GM18508 (cell line): ENCODE measurements around the gene ZCCHC14.
"Not testable (repeated sequence)": the region's sequence is repeated elsewhere in the genome, so short reads cannot be mapped to it uniquely, and the experiment has no call there.

Source experiments
- ATAC-seq: cut with Tn5 transposase; IDR thresholded peaks from one replicate; pipeline ENCODE4 v1.9.1; 2021; ENCODE audit warnings: moderate number of reproducible peaks; ENCODE audit not compliant: insufficient read depth, unreplicated experiment

ZCCHC14 gene

GRCh38 chr16:87498324-87499188 is 5.7 kb upstream of the ZCCHC14 start:
- no peak for ATAC-seq

- not testable (repeated sequence) for ATAC-seq
Measured at GRCh38 chr16:87497767-87498290, 5.0 kb upstream of the ZCCHC14 start.

GRCh38 chr16:87497023-87497766 is 4.4 kb upstream of the ZCCHC14 start:
- not testable (repeated sequence) for ATAC-seq

- no peak for ATAC-seq
Measured at GRCh38 chr16:87496447-87496801, 3.6 kb upstream of the ZCCHC14 start.

DNA sequence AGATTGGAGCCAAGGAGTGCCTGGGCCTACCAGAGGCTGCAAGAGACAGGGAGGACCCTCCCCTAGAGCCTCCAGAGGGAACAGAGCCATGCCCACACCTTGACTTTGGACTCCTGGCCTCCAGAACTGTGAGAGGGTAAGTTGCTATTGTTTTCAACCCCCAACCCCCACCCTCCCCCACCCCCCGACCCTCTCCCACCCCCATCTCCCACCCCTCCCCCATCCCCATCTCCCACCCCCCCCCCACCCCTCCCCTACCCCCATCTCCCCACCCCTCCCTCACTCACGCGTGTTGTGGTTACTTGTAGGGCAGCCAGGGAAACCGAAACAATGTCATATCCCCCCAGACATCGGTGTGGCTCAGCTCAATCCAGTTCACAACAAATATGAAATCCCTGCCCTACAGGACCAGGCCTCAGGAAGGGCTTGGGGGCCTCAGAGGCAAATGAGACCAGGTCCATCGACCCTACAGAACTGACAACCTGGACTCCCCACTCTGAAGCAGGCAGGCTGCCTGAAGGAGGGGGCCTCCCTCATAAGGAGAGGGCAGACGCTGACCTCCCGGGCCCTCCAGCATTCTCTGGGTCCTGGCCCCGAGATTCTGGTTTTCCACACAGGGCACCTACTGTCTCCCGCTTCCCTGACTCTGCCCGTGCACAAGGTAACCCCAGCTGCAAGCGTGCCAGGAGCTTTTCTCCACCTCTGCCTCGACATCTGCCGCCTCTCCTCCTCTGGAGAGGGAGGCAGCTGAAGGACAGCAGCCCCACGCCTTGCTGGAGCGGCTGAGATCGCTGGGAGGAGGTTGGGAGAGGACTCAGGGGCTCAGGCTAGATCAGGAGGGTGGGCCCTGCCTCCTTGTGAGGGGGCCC is 3.0 kb upstream of the ZCCHC14 start:
- no peak for ATAC-seq

DNA sequence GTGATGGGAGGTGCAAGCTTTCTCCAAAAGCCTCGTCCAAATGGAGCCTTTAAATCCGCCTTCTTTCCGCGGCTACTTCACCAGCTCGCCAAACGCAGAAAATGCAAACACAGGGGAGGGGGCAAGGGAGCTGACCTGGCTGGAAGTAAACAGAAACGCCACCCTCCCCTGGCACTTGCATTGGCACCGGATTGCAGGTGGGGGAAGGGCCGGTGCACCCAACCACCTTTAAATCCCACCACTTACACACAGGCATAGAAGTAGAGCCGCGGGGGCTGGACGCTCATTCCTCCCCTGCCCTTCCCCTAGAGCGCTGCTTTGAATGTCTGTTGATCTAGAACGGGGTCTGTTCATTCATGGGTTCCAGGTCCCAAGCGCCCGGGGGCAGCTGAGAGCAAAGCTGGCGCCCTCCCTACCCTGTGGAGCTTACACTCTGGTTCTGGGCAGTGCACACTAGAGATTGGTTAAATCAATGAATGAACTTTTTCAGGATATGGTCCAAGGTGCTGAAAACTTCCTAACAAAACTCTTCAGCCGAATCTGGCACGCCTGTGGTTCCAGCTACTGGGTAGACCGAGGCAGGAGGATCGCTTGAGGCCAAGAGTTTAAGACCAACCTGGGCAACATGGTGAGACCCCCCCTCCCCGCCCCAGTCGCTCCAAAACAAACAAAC is 920 bp upstream of the ZCCHC14 start:
- no peak for ATAC-seq

DNA sequence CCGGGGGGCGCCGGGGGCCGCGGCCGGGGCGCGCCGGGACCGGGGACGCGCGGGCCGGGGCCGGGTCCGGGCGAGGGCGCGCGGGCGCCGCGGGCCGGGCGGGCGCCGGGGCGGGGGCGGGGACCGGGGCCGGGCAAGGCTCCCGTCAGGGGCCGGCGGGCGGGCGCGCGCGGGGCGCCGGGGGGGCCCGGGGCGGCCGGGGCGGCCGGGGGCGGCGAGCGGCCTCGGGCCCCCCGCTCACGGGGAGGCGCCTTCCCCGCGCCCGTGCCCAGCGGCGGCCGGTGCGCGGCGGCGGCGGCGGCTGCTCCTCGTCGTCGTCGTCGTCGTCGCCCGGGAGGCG is 563 bp downstream of the ZCCHC14 start:
- ATAC-seq = no peak

DNA sequence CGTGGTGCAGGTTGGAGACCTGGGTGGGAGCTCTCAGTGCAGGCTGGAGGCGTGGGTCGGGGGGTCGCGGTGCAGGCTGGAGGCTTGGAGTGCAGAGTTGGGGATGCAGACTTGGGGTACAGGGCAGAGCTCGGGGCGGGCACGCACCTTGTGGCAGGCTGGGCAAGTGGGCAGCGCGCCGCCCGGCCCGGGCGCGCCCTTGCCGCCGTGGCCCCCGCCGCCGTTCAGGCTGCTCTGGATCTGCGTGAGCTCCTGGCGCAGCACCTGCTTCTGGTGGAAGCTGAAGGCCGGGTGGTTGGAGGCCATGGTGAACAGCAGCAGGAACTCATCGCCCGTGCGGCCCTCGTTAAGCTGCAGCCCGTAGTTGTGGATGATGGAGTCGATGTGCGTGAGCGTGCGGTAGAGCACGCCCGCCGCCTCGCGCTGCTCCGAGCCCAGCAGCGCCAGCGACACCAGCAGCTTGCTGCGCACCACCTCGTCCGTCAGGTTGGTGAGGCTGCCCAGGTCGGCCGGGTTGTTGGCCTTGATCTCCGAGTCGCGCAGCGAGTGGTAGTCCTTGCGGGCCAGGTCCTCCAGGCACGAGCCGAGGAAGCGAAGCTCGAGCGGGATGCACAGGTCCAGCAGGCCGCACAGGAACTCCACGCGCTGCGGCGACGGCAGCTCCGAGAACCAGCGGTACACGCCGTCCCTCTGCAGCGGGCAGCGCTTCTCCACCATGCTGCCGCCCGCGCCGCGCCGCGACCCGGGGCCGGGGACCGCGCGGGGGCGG is 1.1 kb downstream of the ZCCHC14 start:
- ATAC-seq = no peak

DNA sequence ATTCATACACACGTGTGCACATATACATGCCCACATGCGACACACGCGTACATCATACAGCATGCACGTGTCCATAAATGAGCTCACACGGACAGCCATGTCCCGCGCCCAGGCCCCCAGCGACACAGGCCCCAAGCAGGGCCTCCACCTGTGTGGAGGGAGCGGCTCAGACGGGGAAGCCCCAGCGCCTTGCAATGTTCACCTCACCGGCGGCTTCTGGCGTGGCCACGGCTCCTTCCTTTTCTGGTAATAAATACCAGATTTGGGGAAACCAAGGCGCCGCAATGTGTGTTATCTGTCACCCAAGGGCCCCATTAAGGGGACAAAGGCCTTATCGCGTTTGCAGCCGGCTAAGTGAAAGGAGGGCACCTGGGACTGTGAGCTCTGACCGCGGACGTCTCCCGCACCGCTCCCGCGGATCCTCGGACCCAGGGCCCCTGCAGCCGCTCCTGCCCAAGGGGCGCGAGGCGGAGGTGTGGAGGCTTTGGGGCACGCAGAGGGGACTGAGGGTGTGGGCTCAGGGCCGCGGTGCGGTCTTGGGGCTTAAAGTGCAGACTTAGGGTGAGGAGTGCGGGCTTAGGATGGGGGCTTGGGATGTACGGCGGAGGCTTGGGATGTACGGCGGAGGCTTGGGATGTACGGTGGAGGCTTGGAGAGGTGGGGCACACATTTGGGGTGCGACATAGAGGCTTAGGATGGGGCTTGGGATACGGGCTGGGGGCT is 1.9 kb downstream of the ZCCHC14 start:
- not testable (repeated sequence) for ATAC-seq

DNA sequence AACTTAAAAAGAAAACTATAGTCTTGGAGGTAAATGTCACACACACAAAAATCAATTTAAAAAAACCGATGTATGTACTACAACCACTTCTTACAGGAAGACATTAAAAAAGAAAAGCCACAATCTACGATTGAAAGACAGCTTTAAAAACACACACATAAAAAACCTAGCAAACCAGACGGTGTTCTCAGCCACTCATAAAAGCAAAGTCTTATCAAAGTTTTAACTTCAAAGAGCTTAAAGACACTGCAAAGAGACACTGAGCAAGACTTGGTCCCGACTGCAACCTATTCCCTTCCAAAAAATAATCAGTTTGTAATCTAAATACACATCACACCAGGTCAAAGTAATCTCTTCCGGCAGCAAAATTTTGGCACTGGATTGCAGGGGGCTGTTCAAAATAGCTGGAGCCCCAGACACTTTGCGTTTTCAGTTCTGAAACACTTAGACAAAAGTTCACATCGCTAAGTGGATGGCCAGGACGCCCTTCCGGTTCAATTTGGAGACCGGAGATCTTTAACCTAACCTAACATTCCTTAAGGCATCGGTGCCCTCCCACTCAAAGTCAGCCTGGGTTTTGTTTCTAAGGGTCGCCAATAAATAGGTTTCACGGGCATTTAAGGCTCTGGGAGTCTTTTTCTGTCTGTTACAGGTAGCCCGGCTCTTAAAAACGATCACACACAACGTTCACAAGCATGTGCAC is 2.6 kb downstream of the ZCCHC14 start:
- ATAC-seq = no peak

DNA sequence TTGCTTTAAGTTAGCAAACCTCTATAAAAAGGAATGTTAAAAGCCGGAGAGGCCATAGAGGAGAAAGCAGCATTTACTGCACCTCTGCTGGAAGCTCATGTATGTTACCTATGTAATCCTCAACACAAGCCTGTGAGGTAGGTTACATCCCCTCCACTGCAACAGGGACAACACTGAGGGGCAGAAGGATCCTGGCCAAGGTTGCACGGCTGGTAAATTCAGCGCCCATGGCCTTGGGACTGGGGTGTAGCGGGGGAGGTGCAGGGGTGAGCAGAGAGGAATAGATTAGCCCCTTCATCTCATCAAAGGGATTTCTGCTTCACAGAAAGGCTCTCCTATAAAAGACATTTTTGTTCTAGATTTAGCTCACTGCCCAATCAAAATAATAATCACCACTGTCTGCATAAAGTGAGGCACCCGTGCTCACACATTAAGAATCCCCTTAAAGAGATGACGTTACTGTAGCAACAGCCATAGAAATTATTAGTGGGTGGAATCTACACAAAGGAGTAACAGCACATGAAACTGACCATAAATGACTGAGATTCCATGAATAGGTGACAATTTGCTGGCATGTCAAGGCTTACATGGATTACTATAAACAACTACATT is 3.3 kb downstream of the ZCCHC14 start:
- ATAC-seq = no peak

DNA sequence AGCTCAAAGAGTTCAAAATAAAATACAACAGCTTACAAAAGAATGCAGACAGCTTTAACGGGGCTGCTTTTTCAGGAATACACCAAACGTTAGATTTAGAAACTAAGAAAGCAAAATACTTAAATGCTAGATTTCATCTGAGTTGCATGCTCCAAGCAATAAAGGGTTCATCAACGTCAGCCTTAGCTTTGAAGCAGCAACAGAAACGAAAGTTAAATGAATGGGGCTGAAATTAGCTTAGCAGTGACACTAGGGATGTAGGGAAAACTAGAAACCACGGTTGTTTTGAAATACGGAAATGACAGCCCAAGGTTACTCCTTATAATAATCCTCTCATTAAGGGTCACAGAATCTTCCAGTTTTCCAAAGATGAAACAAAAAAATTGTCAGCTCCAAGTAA is 3.9 kb downstream of the ZCCHC14 start:
- not testable (repeated sequence) for ATAC-seq

DNA sequence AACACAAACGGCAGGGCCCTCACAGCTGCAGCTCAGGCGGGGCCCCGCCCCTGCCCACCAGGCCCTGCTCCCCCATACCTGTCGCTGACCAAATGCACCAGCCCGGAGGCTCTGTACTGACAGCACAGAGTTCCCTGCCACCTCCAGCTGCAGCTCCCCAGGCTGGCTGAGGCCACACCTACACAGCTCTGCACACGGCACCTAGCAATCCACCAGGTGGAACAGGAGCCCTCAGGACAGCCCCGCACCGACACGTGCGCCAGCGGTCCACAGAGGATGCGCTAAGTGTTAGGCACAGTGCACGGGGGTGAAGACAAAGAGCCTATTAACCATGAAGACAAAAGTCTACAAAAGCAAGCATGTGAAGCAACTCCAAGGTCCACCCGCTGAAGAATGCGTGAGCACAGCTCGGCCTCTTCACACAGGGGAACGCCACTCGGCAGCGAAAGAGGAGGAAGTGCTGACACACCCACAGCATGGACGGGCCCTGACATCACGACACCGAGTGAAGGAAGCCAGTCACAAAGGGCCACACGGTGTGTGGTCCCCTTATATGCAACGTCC is 5.4 kb downstream of the ZCCHC14 start:
- no peak for ATAC-seq

GRCh38 chr16:87486713-87487247 is 6.0 kb downstream of the ZCCHC14 start:
- ATAC-seq = no peak

- no peak for ATAC-seq
Measured at GRCh38 chr16:87486282-87486681, 6.5 kb downstream of the ZCCHC14 start.

- ATAC-seq = not testable (repeated sequence)
Measured at GRCh38 chr16:87485792-87486191, 7.0 kb downstream of the ZCCHC14 start.
